H1 (cell line): Measurements from ENCODE around the gene OR51S1. TPM values are rescaled to one million over a fixed set of nuclear protein-coding genes. Genes with fewer than 3 reads are reported as not detected.

Experiments
- CTCF ChIA-PET: fragments of 300-600 bp; sonication (Branson Sonifier 250); formaldehyde crosslinking; loops from one replicate; lab custom pipeline; 2021; ENCODE audit not compliant: partially characterized antibody; lab: Charles Lee
- POLR2A ChIA-PET: fragments of 300-600 bp; sonication (Branson Sonifier 250); formaldehyde crosslinking; loops from one replicate; lab custom pipeline; 2021; ENCODE audit warnings: inconsistent platforms; ENCODE audit not compliant: partially characterized antibody; lab: Charles Lee
- DNase-seq, 2 experiments: peaks; one replicate each; pipeline versions ENCODE4 v3.0.0 to v3.0.0-alpha.2; 2010 to 2022; ENCODE audit warnings: low spot score in 2 of 2, low read depth in 1 of 2, mixed read lengths in 1 of 2
- FAIRE-seq: peaks from 2 replicates; lab custom pipeline; 2011; peaks lifted over from hg19 to GRCh38; lab: Jason Lieb, UNC
- H2AFZ ChIP-seq: 2 replicates; pipeline ENCODE4 v1.8.1; 2012; ENCODE audit warnings: low read length, inconsistent platforms
- H2AK5ac ChIP-seq: 2 replicates; pipeline ENCODE4 v1.6.1; 2013; ENCODE audit warnings: low read depth, low read length
- H2BK120ac ChIP-seq: replicated peaks from 2 replicates; pipeline ENCODE3; 2013; ENCODE audit warnings: low read depth, low read length, inconsistent platforms
- H2BK12ac ChIP-seq: 2 replicates; pipeline ENCODE4 v1.6.1; 2013; ENCODE audit warnings: low read depth, low read length
- H2BK15ac ChIP-seq: 2 replicates; pipeline ENCODE4 v1.6.1; 2013; ENCODE audit warnings: low read length
- H2BK20ac ChIP-seq: 2 replicates; pipeline ENCODE4 v1.6.1; 2013; ENCODE audit warnings: low read length
- H2BK5ac ChIP-seq: 2 replicates; pipeline ENCODE4 v1.6.1; 2013; ENCODE audit warnings: low read depth, low read length
- H3K14ac ChIP-seq: 2 replicates; pipeline ENCODE4 v1.6.1; 2013; ENCODE audit warnings: inconsistent platforms; ENCODE audit not compliant: insufficient read length
- H3K18ac ChIP-seq: 2 replicates; pipeline ENCODE4 v1.6.1; 2013; ENCODE audit warnings: low read length; ENCODE audit errors: extremely low read depth
- H3K23ac ChIP-seq: 2 replicates; pipeline ENCODE4 v1.6.1; 2013; ENCODE audit warnings: inconsistent platforms; ENCODE audit not compliant: insufficient read length
- H3K23me2 ChIP-seq: 2 replicates; pipeline ENCODE4 v1.6.1; 2013; ENCODE audit warnings: low read depth, low read length
- H3K27ac ChIP-seq: 2 replicates; pipeline ENCODE4 v1.6.1; 2011; ENCODE audit warnings: low read depth, low read length, inconsistent platforms
- H3K27me3 ChIP-seq, 4 experiments: replicated peaks in 1 of 4; 1 replicate in 1 of 4; 2 replicates in 3 of 4; pipeline versions ENCODE4 v1.6.1 to v1.8.1; 2011 to 2013; ENCODE audit warnings: low read length in 3 of 4, mild to moderate bottlenecking in 3 of 4, inconsistent platforms in 2 of 4, mixed read lengths in 2 of 4, moderate library complexity in 1 of 4; ENCODE audit not compliant: control insufficient read depth in 3 of 4, insufficient read depth in 3 of 4; ENCODE audit errors: extremely low read depth in 1 of 4
- H3K36me3 ChIP-seq, 4 experiments: 2 replicates each; pipeline versions ENCODE4 v1.6.1 to v1.8.1; 2011 to 2013; ENCODE audit warnings: mild to moderate bottlenecking in 4 of 4, low read length in 3 of 4, moderate library complexity in 2 of 4, control low read depth in 1 of 4, inconsistent platforms in 1 of 4; ENCODE audit not compliant: insufficient read depth in 4 of 4, control insufficient read depth in 2 of 4
- H3K4ac ChIP-seq: replicated peaks from 2 replicates; pipeline ENCODE3; 2013; ENCODE audit warnings: low read length, low read depth, mixed read lengths, inconsistent platforms; ENCODE audit not compliant: insufficient read length
- H3K4me1 ChIP-seq, 4 experiments: replicated peaks in 1 of 4; 1 replicate in 1 of 4; 2 replicates in 3 of 4; pipeline versions ENCODE4 v1.6.1 to v1.8.1; 2011 to 2013; ENCODE audit warnings: low read length in 3 of 4, inconsistent platforms in 2 of 4, mixed read lengths in 1 of 4; ENCODE audit not compliant: insufficient read depth in 4 of 4, control insufficient read depth in 3 of 4
- H3K4me2 ChIP-seq, 2 experiments: 2 replicates each; pipeline versions ENCODE4 v1.6.1 to v1.8.1; 2011 to 2013; ENCODE audit warnings: low read depth in 2 of 2, low read length in 2 of 2, control low read depth in 1 of 2, inconsistent platforms in 1 of 2, mild to moderate bottlenecking in 1 of 2; ENCODE audit not compliant: insufficient read depth in 1 of 2
- H3K4me3 ChIP-seq, 4 experiments: fragments of 200-600, 300-600 bp in 1 of 4; sonication (generic), shearing (Covaris generic), sonication (Bioruptor Twin) in 1 of 4; 2 replicates each; pipeline versions ENCODE4 v1.5.1 to v1.8.1; 2011 to 2016; ENCODE audit warnings: low read length in 4 of 4, low read depth in 3 of 4, control low read depth in 2 of 4, inconsistent platforms in 2 of 4, mild to moderate bottlenecking in 2 of 4, mixed read lengths in 1 of 4, moderate library complexity in 1 of 4; ENCODE audit not compliant: insufficient read depth in 2 of 4; ENCODE audit errors: extremely low read depth in 1 of 4
- H3K56ac ChIP-seq: replicated peaks from 2 replicates; pipeline ENCODE3; 2013; ENCODE audit warnings: low read depth, mild to moderate bottlenecking, mixed read lengths, low read length, inconsistent platforms; ENCODE audit not compliant: insufficient read length
- H3K79me1 ChIP-seq: 2 replicates; pipeline ENCODE4 v1.6.1; 2013; ENCODE audit warnings: low read depth, low read length, control low read depth
- H3K79me2 ChIP-seq, 2 experiments: 2 replicates each; pipeline versions ENCODE4 v1.6.1 to v1.8.1; 2012 to 2013; ENCODE audit warnings: low read length in 2 of 2, mild to moderate bottlenecking in 2 of 2, inconsistent platforms in 1 of 2; ENCODE audit not compliant: insufficient read depth in 2 of 2, control insufficient read depth in 1 of 2
- H3K9ac ChIP-seq, 4 experiments: replicated peaks in 1 of 4; 1 replicate in 1 of 4; 2 replicates in 3 of 4; pipeline versions ENCODE4 v1.6.1 to v1.8.1; 2011 to 2013; ENCODE audit warnings: low read depth in 3 of 4, low read length in 3 of 4, control low read depth in 2 of 4, mild to moderate bottlenecking in 2 of 4, moderate library complexity in 2 of 4, inconsistent platforms in 1 of 4; ENCODE audit errors: extremely low read depth in 1 of 4
- H3K9me3 ChIP-seq, 2 experiments: 2 replicates each; pipeline versions ENCODE4 v1.6.1 to v1.8.1; 2012 to 2013; ENCODE audit warnings: mild to moderate bottlenecking in 2 of 2, moderate library complexity in 2 of 2, control low read depth in 1 of 2, inconsistent platforms in 1 of 2, low read depth in 1 of 2, low read length in 1 of 2, mixed read lengths in 1 of 2; ENCODE audit not compliant: insufficient read depth in 2 of 2
- H4K20me1 ChIP-seq, 2 experiments: replicated peaks in 1 of 2; 2 replicates each; pipeline versions ENCODE3 to v1.8.1; 2011 to 2013; ENCODE audit warnings: inconsistent platforms in 2 of 2, low read length in 2 of 2, mild to moderate bottlenecking in 1 of 2; ENCODE audit not compliant: insufficient read depth in 2 of 2, control insufficient read depth in 1 of 2
- H4K5ac ChIP-seq: 2 replicates; pipeline ENCODE4 v1.6.1; 2013; ENCODE audit warnings: low read length, low read depth, mixed read lengths, inconsistent platforms; ENCODE audit not compliant: insufficient read length
- H4K8ac ChIP-seq: 2 replicates; pipeline ENCODE4 v1.8.0; 2013; ENCODE audit warnings: mild to moderate bottlenecking, moderate library complexity, low read length, inconsistent platforms; ENCODE audit not compliant: insufficient read depth; ENCODE audit errors: extremely low read depth
- H4K91ac ChIP-seq: replicated peaks from 2 replicates; pipeline ENCODE3; 2013; ENCODE audit warnings: low read length, mixed read lengths, inconsistent platforms; ENCODE audit not compliant: insufficient read length
- CTCF ChIP-seq, 3 experiments: IDR thresholded peaks; 1 replicate in 2 of 3; 2 replicates in 1 of 3; pipeline versions ENCODE4 v1.5.1 to v1.6.1; 2011; ENCODE audit warnings: low read length in 3 of 3, mild to moderate bottlenecking in 3 of 3, inconsistent platforms in 2 of 3, low read depth in 1 of 3, moderate library complexity in 1 of 3; ENCODE audit not compliant: insufficient read depth in 1 of 3; ENCODE audit errors: control extremely low read depth in 1 of 3
- RFX5 ChIP-seq: IDR thresholded peaks from 2 replicates; pipeline ENCODE4 v1.6.1; 2011; ENCODE audit warnings: low read depth, low read length, improper control_type of control experiment, borderline replicate concordance
- SIRT6 ChIP-seq: IDR thresholded peaks from one replicate; pipeline ENCODE4 v1.7.1; 2012; ENCODE audit warnings: low read length, inconsistent platforms
- SRF ChIP-seq: IDR thresholded peaks from 2 replicates; pipeline ENCODE4 v1.6.1; 2011; ENCODE audit warnings: mild to moderate bottlenecking, low read depth, low read length, moderate library complexity
- TEAD4 ChIP-seq: IDR thresholded peaks from 2 replicates; pipeline ENCODE4 v1.6.1; 2012; ENCODE audit warnings: low read depth, low read length, inconsistent platforms, mixed read lengths
- polyA plus RNA-seq, 7 experiments: library from polyadenylated mRNA; depleted of rRNA in 3 of 7; stranded (reverse) in 5 of 7; unstranded in 2 of 7; fragments of >200 nt in 5 of 7; fragments of 200-250 nt in 2 of 7; gene quantifications; 1 replicate in 5 of 7; 2 replicates in 1 of 7; 4 replicates in 1 of 7; pipeline versions ENCODE4 v1.2.1 to v1.2.3, GENCODE V29; 2011 to 2013; ENCODE audit warnings: missing spikeins in 2 of 7, mixed read lengths in 2 of 7
- total RNA-seq: library from RNA; stranded (reverse); fragmentation: NEBNext Ultra II Directional; extraction: Animal tissue kit (Norgen Biotek cat#: 25700); gene quantifications from 2 replicates; pipeline ENCODE4 v1.2.1, GENCODE V29; 2021

The OR51S1 gene
- total and polyA plus RNA-seq, 2 of the 8 experiments (the other 6 are each of a cell fraction or from before 2014, with no cell fraction given): not detected

DNA sequence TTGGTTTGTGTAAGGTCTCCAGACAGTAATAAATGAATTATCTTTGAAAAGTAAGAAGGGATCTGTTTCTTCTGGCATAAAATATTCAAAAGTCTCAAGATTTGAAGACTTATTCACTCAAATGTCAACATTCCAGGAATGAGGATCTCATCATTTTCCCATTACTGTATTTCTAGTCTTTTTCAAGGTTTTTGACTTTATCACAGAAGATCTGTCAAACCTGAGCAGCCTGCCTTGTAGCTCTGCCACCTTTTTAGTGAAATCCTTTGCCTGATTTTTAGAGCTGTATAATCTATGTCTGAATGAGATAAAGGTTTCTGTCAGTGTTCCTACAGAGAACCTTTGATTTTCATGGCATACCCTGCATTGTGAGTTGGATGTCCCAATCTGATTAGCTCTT lies 23.9 kb downstream of the OR51S1 start:
- no peaks in the 10 kb centered on the region for H3K79me2 ChIP-seq
- no peak overlapping the region for H3K56ac ChIP-seq
- no peak overlapping the region for H3K18ac ChIP-seq
- H2AFZ ChIP-seq: no peak overlapping the region
- no peak overlapping the region for H2AK5ac ChIP-seq
- H3K23me2 ChIP-seq: no peaks in the 10 kb centered on the region
- no peak overlapping the region for H4K5ac ChIP-seq
- H2BK120ac ChIP-seq: no peak overlapping the region
- H3K79me1 ChIP-seq: no peaks in the 10 kb centered on the region
- H2BK20ac ChIP-seq: no peak overlapping the region
- H3K4ac ChIP-seq: no peak overlapping the region
- peaks cover 0 to 2% (median 0%) of the 10 kb centered on the region in 4 experiments; a peak in 1 of 7 replicates for H3K27me3 ChIP-seq
- ChIA-PET CTCF (interaction anchor here (1.1 to 7.7 kb wide), 7 partner anchors 10 to 199 kb away, joined by 3 to 83 read pairs (median 8); partner anchors contain the start of genes OR51D1 and OR51S1), POLR2A (no interaction called here)
- H4K8ac ChIP-seq: no peak overlapping the region
- H3K14ac ChIP-seq: no peak overlapping the region
- H3K4me2 ChIP-seq: no peak overlapping the region
- H2BK12ac ChIP-seq: no peak overlapping the region
- no peak overlapping the region for H3K23ac ChIP-seq
- no peak overlapping the region for H2BK15ac ChIP-seq
- DNase-seq (no peak), FAIRE-seq (no peak)
- TF ChIP-seq TEAD4 (no peak), RFX5 (no peak), CTCF (IDR thresholded peaks at IDR 0.05; ENCODE audit: control extremely low read depth in 1 of 3, insufficient read depth in 1 of 3, low read depth in 1 of 3, low read length in 3 of 3) (no peak), SIRT6 (no peak), SRF (no peak)
- H3K4me3 ChIP-seq: no peak overlapping the region
- H2BK5ac ChIP-seq: no peak overlapping the region
- H3K27ac ChIP-seq: no peak overlapping the region
- H3K9ac ChIP-seq: no peak overlapping the region
- peaks cover 0 to 2% (median 0%) of the 10 kb centered on the region in 4 experiments; a peak in 1 of 7 replicates for H3K4me1 ChIP-seq
- H4K20me1 ChIP-seq: no peaks in the 10 kb centered on the region
- no peak overlapping the region for H4K91ac ChIP-seq
- H3K9me3 ChIP-seq: no peaks in the 10 kb centered on the region; a peak in 1 of 4 replicates
- H3K36me3 ChIP-seq: no peaks in the 10 kb centered on the region
